ENCODE data around the gene AIP.

The AIP gene

GRCh38 chr11:67482827-67483798 lies at the start of gene AIP:
AIP (plus strand) TSS chr11:67483026; CDS start chr11:67483159, 133 bp downstream.
- DNase-seq (ENCODE audit: low read depth): peak; percentile 89

GRCh38 chr11:67433536-67434394 lies 49.1 kb upstream of the AIP start:
- no peak for DNase-seq (ENCODE audit: low read depth)

GRCh38 chr11:67434395-67434881 lies 48.4 kb upstream of the AIP start:
- DNase-seq (ENCODE audit: low read depth): no peak

GRCh38 chr11:67435031-67435726 lies 47.6 kb upstream of the AIP start:
- DNase-seq (ENCODE audit: low read depth): no peak

GRCh38 chr11:67435727-67436458 lies 46.9 kb upstream of the AIP start:
- DNase-seq (ENCODE audit: low read depth): no peak

GRCh38 chr11:67436459-67437081 lies 46.3 kb upstream of the AIP start:
- DNase-seq (ENCODE audit: low read depth): no peak

- DNase-seq (ENCODE audit: low read depth): no peak
Measured at GRCh38 chr11:67437082-67437808, 45.6 kb upstream of the AIP start, which contains the start of gene PTPRCAP. PTPRCAP (minus strand) TSS chr11:67437682; CDS start chr11:67437619, 63 bp downstream.

GRCh38 chr11:67437809-67438157 lies 45.0 kb upstream of the AIP start:
- DNase-seq (ENCODE audit: low read depth): no peak

GRCh38 chr11:67438158-67438902 lies 44.5 kb upstream of the AIP start:
- DNase-seq (ENCODE audit: low read depth): no peak

GRCh38 chr11:67439321-67440228 lies 43.3 kb upstream of the AIP start:
- no peak for DNase-seq (ENCODE audit: low read depth)

GRCh38 chr11:67440229-67441097 lies 42.4 kb upstream of the AIP start:
- DNase-seq (ENCODE audit: low read depth): no peak

GRCh38 chr11:67441098-67441563 lies 41.7 kb upstream of the AIP start:
- DNase-seq (ENCODE audit: low read depth): no peak

- no peak for DNase-seq (ENCODE audit: low read depth)
Measured at GRCh38 chr11:67441731-67442351, 41.0 kb upstream of the AIP start.

- no peak for DNase-seq (ENCODE audit: low read depth)
Measured at GRCh38 chr11:67442504-67443404, 40.1 kb upstream of the AIP start.

GRCh38 chr11:67445515-67445914 lies 37.3 kb upstream of the AIP start:
- DNase-seq (ENCODE audit: low read depth): no peak

GRCh38 chr11:67448220-67448609 lies 34.6 kb upstream of the AIP start:
- DNase-seq (ENCODE audit: low read depth): no peak

Measured in GM04503 (cell line).